GM03348 (cell line): ENCODE data around the gene COMMD1.
"Not testable (repeated sequence)": the region's sequence is repeated elsewhere in the genome, so short reads cannot be mapped to it uniquely, and the experiment has no call there.

Source experiments
- DNase-seq: peaks from one replicate; pipeline ENCODE4 v3.0.0; 2012; ENCODE audit warnings: low spot score

The COMMD1 gene

DNA sequence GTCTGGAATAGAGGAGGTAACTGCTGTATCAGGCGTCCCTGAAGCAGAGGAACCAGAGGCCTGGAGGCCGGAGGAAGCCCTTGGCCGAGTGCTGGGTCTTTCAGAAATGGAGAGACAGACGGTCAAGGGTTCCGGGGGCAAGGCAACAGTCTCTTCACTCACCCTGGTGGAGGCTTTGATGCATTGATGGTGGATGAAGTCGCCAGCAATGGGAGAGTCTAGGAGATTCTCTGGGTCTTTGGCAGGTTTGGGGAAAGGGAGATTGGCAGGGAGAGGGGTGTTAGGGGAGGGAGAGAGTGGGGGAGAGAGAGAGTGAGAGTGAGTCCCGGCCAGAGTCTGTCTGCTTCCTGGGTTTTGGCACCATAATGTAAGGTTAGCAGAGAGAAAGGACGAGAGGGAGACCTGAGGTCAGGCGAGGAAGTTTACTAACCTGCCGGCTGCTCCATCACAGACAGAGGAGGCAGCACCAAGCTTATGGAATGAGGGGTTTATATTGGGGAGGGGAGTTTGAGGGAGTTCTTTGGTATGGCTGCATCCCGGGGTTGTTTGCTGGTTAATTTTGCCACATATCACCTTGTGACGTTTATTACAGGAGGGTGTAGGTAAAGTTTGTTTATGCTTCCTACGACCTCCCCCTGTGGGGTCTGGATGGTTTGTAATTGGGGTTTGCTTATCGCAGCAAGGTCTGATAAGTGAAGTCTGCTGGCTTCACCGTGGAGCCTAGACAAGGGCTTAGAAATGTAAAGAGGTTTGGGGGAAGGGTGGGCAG, 19.6 kb downstream of the COMMD1 start:
- DNase-seq, result no peak

DNA sequence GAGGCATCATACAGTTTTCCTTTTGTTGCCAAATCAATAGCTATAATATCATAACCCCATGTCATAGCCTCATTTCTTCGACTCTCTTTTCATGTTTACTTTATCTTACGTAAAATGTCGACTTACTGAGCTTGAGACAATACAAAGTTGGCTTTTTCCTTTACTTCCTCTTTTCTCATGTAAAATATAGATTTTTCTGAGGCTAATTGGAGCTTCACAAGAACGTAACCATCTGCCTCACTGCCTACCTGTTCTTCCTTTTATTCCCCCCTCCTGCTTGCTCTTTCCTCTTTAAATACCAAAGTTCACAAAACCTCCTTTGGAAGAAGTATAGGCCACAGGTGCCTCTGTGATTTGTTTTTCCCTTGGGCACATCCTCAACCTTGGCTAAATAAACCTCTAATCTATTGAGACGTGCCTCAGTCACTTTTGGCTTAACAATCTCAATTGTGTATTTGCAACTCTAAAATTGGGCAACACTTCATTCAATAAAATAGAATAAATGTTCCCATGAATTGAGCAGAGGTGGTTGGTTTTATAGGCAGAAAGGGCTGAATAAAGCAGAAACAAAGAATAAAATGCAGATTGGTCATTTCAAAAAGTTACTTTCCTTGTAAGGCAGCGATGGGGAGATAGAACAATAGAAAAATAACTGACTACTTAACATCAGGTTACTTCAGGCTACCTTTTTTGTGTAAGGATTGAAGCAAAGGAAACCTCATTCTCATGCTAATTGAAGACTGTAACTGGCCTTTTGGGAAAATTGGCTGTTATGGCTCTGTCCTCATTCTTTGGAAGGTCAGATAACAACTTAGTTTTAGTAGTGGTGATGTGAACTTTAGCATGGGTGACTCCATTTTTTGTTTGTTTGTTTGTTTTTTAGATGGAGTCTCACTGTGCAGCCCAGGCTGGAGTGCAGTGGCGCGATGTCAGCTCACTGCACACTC, 21.3 kb downstream of the COMMD1 start:
- DNase-seq, result no peak

DNA sequence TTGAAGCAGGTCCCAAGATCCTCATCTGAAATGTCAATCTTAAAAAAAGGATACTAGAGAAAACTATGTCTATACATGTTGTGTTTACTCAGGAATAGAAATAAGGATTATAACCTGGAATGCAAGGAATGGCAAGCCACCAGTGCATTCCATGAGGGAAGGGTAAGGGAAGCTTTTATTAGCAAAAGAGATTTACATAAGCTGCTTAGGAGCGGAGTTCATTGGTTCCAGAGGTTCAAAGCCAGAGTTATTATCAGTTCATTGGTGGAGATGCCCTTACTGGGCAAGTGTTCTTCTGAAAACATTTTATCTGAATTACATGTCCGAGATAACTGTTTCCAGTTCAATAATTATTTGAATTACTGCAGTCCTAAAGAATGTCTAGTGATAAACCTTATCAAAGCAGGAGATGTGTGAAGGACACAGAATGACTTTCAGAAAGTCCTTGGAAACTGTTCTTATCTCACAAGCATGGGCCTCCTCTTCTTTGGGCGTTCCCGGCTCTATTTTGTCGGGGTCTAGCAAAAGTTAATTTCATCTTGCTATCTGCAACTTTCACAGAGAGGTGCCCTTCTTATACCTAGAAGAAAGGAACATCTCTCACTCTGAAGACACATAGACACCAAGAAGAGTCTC, 23.5 kb downstream of the COMMD1 start:
- DNase-seq, result no peak

DNA sequence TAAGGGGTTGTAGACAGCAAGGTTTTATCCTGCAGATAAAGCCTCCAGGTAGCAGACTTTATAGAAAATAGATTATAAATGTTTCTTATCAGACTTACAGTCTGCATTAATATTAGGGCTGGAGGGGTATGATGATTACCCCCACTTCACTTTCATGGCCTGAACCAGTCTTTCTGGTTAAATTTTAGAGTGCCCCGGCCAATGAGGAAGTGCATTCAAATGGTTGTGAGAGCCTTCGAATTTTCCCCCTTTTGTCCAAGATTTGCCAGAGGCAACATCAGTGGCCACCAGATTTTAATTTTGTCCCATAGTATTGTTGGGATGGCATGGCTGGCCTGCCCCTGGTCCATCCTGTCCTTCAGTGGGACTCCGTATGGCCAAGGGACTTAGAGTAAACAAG, 31.6 kb downstream of the COMMD1 start:
- DNase-seq, result no peak

GRCh38 chr2:61937886-61938285, 32.4 kb downstream of the COMMD1 start:
- DNase-seq, result no peak

DNA sequence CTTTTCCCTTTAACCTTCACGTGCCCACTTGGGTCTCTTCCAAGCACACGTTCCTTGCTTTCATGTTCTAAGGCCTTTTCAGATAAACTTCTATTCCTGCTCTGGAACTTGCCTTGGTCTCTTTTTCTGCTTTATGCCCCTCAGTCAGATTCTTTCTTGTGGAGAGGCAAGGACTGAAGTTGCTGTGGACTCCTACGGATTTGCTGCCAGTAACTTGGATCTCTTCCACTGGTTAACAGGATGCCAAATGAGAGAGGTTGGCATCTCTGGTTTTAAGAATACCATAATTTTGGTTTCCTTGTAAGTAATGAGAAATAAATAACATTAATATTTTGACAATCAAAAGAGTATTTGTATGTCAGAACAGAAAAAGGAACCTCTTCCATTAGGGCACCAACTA, 33.0 kb downstream of the COMMD1 start:
- no peak for DNase-seq

GRCh38 chr2:61943251-61943650, 37.8 kb downstream of the COMMD1 start:
- DNase-seq, result no peak

- peak; percentile 25 for DNase-seq
Observed at GRCh38 chr2:61946666-61947065, 41.2 kb downstream of the COMMD1 start.

- DNase-seq, result no peak
Observed at GRCh38 chr2:61948661-61949457, 43.4 kb downstream of the COMMD1 start.

- DNase-seq, result no peak
Observed at GRCh38 chr2:61949458-61949713, 43.9 kb downstream of the COMMD1 start.

GRCh38 chr2:61949714-61950560, 44.5 kb downstream of the COMMD1 start:
- no peak for DNase-seq

DNA sequence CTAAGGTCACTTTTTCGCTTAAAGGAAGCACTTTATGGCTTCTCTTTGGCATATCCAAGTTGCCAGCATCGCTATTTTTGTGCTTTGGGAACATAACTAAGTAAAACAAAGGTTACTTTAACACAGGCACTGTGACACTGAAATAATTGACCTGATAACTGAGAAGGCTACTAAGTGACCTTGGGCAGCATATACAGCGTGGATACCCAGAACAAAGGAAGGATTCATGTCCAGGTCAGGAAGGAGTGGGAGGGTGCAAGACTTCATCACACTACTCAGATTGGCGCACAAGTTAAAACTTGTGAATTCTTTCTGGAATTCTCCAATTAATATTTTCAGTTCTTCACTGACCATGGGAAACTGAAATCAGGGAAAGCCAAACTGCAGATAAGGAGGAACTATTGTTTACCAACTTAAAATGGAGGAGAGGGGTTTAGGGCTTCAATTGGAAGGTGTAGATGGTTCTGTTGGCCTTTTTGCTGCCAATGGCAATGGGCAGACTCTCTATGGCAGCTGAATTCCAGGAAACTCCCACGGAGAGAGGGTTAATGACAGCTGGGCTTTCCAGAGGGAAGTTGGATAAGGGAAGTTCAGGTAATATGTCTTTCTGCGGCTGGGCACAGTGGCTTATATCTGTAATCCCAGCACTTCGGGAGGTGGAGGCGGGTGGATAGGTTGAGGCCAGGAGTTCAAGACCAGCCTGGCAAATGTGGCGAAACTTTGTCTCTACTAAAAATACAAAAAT, 45.3 kb downstream of the COMMD1 start:
- DNase-seq, result no peak

DNA sequence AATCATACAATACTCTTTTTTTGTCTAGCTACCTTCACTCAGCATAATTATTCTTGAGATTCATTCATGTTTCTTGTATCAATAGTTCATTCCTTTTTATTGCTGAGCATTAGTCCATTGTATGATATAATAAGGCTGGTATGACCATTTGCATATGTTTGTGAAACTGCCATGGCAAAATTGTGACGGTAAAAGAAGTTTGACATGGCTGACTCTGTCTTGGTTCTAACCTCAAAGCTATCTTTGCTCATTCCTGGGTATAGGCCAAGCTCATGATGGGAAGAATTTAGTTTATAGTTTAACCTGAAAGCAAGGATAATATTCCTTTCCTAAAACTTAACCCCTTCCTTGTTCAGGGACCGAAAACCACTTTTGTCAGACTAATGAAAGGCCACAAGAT, 46.4 kb downstream of the COMMD1 start:
- DNase-seq, result no peak

GRCh38 chr2:61952288-61952687, 46.8 kb downstream of the COMMD1 start:
- no peak for DNase-seq

DNA sequence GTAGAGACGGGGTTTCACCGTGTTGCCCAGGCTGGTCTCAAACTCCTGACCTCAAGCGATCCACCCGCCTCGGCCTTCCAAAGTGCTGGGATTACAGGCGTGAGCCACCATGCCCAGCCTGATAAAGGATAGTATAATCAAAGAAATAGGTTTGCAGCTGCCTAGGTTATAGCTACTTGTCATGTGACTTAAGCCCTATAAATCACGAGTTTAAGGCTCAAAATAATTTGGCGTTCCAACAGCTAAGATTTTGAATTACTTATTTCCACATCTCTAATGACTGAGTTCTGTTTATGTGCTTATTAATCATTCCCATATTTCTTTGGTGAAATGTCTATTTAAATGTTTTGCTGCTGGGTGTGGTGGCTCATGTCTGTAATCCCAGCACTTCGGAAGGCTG, 49.4 kb downstream of the COMMD1 start:
- not testable (repeated sequence) for DNase-seq

DNA sequence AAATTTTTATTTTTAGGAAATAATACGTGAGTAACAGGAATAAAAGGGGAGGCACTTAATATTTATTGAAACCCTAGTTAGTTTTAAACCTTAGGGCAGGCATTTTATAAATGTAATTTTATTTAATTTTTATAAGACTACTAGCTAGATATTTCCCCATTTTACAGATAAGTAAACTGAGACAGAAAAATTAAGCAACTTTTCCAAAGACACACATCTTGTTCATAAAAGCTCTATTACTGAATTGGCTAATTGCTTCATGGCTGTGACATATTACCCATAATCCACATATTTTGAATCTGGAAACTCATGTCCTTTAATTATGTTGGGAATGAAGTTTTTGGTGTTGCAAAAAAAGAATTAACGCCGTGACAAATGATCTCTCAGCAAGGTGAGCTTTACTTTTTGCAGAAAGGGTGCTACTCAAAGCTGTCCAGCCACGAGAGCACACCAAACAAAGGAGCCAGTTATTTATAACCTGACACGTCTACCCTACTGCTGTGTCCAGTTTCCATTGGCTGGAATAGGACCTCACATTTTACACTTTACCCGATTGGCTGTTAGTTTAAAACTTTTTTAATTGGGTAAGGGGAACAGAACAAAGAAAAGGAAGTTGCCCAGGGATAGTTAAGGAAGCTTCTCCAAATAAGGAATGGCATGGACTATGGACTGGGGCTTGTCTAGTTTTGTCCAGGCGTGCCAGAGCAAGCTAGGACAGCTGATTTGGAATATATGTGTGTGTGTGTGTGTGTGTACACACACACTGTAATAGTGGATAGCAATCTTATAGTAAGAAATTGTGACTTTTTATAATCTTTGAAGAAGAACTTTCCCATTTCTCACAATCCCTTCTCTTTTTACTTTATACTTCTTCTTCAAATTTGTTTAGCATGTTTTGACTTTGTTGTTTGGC, 54.2 kb downstream of the COMMD1 start:
- no peak for DNase-seq

- no peak for DNase-seq
Observed at GRCh38 chr2:61961231-61961901, 55.9 kb downstream of the COMMD1 start.

DNA sequence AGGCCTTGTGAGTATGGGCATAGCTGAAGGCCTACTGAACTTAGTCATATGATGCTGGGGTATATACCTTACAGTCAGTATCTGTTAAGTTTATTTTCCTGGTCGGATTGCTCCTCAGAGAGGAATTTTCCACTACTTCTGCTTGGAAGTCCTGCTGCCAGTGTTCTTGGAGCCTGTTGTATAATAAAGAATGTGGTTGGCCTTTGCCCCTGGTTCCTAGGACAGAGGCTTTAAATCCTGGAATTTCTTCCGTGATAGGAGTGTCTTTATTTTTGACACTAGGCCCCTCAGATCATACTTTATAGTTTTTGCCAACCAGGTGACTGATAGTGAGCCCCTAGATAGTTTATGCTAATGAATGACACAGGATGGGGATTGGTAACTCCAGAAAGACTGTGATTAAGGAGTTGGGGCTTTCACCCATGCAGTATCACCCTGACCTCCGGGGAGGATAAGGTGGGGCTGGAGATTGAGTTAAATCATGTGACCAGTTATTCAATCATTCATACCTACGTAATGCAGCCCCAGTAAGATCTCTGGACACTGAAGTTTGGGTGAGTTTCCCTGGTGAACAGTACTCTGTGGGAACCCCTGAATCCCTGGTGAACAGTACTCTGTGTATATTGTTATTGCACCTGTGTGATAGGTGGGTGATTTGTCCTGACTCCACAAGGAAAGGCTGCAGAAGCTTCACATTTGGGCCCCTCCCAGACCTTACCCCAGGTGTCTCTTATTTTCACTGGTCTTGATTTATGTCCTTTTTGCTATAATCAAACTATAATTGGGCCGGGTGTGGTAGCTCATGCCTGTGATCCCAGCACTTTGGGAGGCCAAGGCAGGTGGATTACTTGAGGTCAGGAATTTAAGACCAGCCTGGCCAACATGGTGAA, 56.9 kb downstream of the COMMD1 start:
- DNase-seq, result no peak
